HCT116 (cell line): Measurements from ENCODE around the gene WNT2B. TPM values are rescaled to one million over a fixed set of nuclear protein-coding genes. Genes with fewer than 3 reads are reported as not detected.

ENCODE experiments used
- ATAC-seq: fragments of 200-7000 bp; cut with Tn5 transposase; 2 replicates; pipeline ENCODE4 v1.9.1; 2020; ENCODE audit warnings: mild to moderate bottlenecking, moderate library complexity
- BruUV-seq: library from RNA; stranded (reverse); fragments of 400-500 nt; replicated peaks from 2 replicates; lab custom pipeline; 2021; lab: Mats Ljungman, UMichigan
- CTCF ChIA-PET: fragments of 300-600 bp; sonication (Branson Sonifier 250); formaldehyde crosslinking; loops from one replicate; lab custom pipeline; 2021; ENCODE audit warnings: antibody characterized with exemption; lab: Charles Lee
- POLR2A ChIA-PET: fragments of 300-600, 350-600 bp; sonication (Branson Sonifier 250); formaldehyde crosslinking; loops from one replicate; lab custom pipeline; 2021; ENCODE audit warnings: antibody characterized with exemption; lab: Charles Lee
- RAD21 ChIA-PET, 2 experiments: fragments of 300-600 bp; sonication (Branson Sonifier 250); formaldehyde crosslinking; loops; one replicate each; lab custom pipeline; 2023; ENCODE audit warnings: low total read pairs in 2 of 2; ENCODE audit not compliant: uncharacterized antibody in 2 of 2, unreplicated experiment in 2 of 2, low non-redundant PET in 1 of 2; lab: Charles Lee
- DNase-seq: peaks from one replicate; pipeline ENCODE4 v3.0.0-alpha.2; 2010; ENCODE audit warnings: low read depth, low spot score
- H2AFZ ChIP-seq: fragments of 200-600 bp; shearing (Covaris generic), sonication (generic); 2 replicates; pipeline ENCODE4 v1.6.1; 2017; ENCODE audit warnings: low read depth, mixed run types, mixed read lengths, antibody characterized with exemption, low read length; ENCODE audit not compliant: poor library complexity, severe bottlenecking
- H3K27ac ChIP-seq: 2 replicates; pipeline ENCODE4 v1.5.1; 2012; ENCODE audit warnings: low read depth, low read length
- H3K27me3 ChIP-seq: fragments of 200-600 bp; sonication (generic); 2 replicates; pipeline ENCODE4 v1.6.1; 2016; ENCODE audit warnings: mixed run types, low read length, mixed read lengths; ENCODE audit not compliant: insufficient read depth
- H3K36me3 ChIP-seq, 2 experiments: fragments of 200-500 bp in 1 of 2; fragments of 200-600 bp in 1 of 2; sonication (Bioruptor generic) in 1 of 2; sonication (generic) in 1 of 2; 2 replicates each; pipeline versions ENCODE4 v1.5.1 to v1.6.1; 2014 to 2016; ENCODE audit warnings: low read length in 2 of 2, inconsistent platforms in 1 of 2, mixed read lengths in 1 of 2, mixed run types in 1 of 2; ENCODE audit not compliant: insufficient read depth in 2 of 2, control insufficient read depth in 1 of 2
- H3K4me1 ChIP-seq, 2 experiments: fragments of 200-600 bp in 1 of 2; sonication (generic) in 1 of 2; 2 replicates each; pipeline versions ENCODE4 v1.5.1 to v1.6.1; 2012 to 2017; ENCODE audit warnings: low read length in 2 of 2, inconsistent platforms in 1 of 2, mild to moderate bottlenecking in 1 of 2, mixed read lengths in 1 of 2, mixed run types in 1 of 2, moderate library complexity in 1 of 2; ENCODE audit not compliant: insufficient read depth in 2 of 2, control insufficient read depth in 1 of 2
- H3K4me2 ChIP-seq: fragments of 200-600 bp; sonication (generic); 2 replicates; pipeline ENCODE4 v1.6.1; 2017; ENCODE audit warnings: mixed run types, low read length, mixed read lengths
- H3K4me3 ChIP-seq, 2 experiments: fragments of 200-600 bp in 1 of 2; sonication (generic) in 1 of 2; replicated peaks in 1 of 2; 2 replicates each; pipeline ENCODE4 v1.5.1; 2011 to 2016; ENCODE audit warnings: low read length in 2 of 2, control low read depth in 1 of 2, low read depth in 1 of 2, mild to moderate bottlenecking in 1 of 2, mixed read lengths in 1 of 2, mixed run types in 1 of 2
- H3K79me2 ChIP-seq: fragments of 200-600 bp; sonication (generic); 2 replicates; pipeline ENCODE4 v1.6.1; 2017; ENCODE audit warnings: mild to moderate bottlenecking, mixed run types, low read length, moderate library complexity, mixed read lengths; ENCODE audit not compliant: insufficient read depth
- H3K9ac ChIP-seq: fragments of 200-600 bp; sonication (generic); 2 replicates; pipeline ENCODE4 v1.6.1; 2016; ENCODE audit warnings: low read length, mixed read lengths
- H3K9me2 ChIP-seq: fragments of 200-600 bp; sonication (generic), shearing (Covaris generic); 2 replicates; pipeline ENCODE4 v1.6.1; 2017; ENCODE audit warnings: mixed run types, mild to moderate bottlenecking, moderate library complexity; ENCODE audit not compliant: insufficient read depth
- H3K9me3 ChIP-seq, 2 experiments: fragments of 200-500 bp in 1 of 2; fragments of 200-600 bp in 1 of 2; sonication (Bioruptor generic) in 1 of 2; sonication (generic) in 1 of 2; 2 replicates each; pipeline ENCODE4 v1.6.1; 2014 to 2017; ENCODE audit warnings: low read length in 2 of 2, mixed read lengths in 2 of 2, inconsistent platforms in 1 of 2, low read depth in 1 of 2, mild to moderate bottlenecking in 1 of 2, mixed run types in 1 of 2, moderate library complexity in 1 of 2; ENCODE audit not compliant: control insufficient read depth in 1 of 2, insufficient read depth in 1 of 2
- H4K20me1 ChIP-seq: fragments of 200-600 bp; sonication (generic), shearing (Covaris generic); 2 replicates; pipeline ENCODE4 v1.6.1; 2017; ENCODE audit warnings: mixed run types, mild to moderate bottlenecking, moderate library complexity; ENCODE audit not compliant: insufficient read depth
- ATF3 ChIP-seq: IDR thresholded peaks from 2 replicates; pipeline ENCODE4 v1.6.1; 2012
- ELF1 ChIP-seq: IDR thresholded peaks from 2 replicates; pipeline ENCODE4 v1.6.1; 2012; ENCODE audit warnings: low read depth, borderline replicate concordance
- FOSL1 ChIP-seq: IDR thresholded peaks from 2 replicates; pipeline ENCODE4 v1.6.1; 2012; ENCODE audit warnings: low read depth
- SIN3A ChIP-seq: IDR thresholded peaks from 2 replicates; pipeline ENCODE4 v1.6.1; 2012; ENCODE audit warnings: low read depth
- SP1 ChIP-seq: IDR thresholded peaks from 2 replicates; pipeline ENCODE4 v1.6.1; 2012; ENCODE audit warnings: low read depth
- ZBTB33 ChIP-seq: IDR thresholded peaks from 2 replicates; pipeline ENCODE4 v1.6.1; 2011; ENCODE audit warnings: mild to moderate bottlenecking, low read length, moderate library complexity; ENCODE audit not compliant: insufficient replicate concordance; ENCODE audit errors: extremely low read depth
- ZNF274 ChIP-seq: fragments of 200-500 bp; sonication (Bioruptor generic); IDR thresholded peaks from 2 replicates; pipeline ENCODE4 v1.6.1; 2014; ENCODE audit warnings: mild to moderate bottlenecking, low read depth, low read length, inconsistent platforms
- intact Hi-C: fragments of 100-400 bp; cut with micrococcal nuclease; formaldehyde crosslinking; loops from 2 replicates; pipeline ENCODE4 v1.10.0; 2022
- total RNA-seq: library from RNA; stranded (reverse); gene quantifications from one replicate; pipeline ENCODE4 v1.2.1, GENCODE V29; 2021; ENCODE audit not compliant: unreplicated experiment
- TF ChIP-seq, protein P1 (sequence below), 3 experiments: fragments of 200-600 bp in 1 of 3; sonication (generic) in 1 of 3; IDR thresholded peaks in 2 of 3; conservative IDR thresholded peaks in 1 of 3; 2 replicates each; pipeline ENCODE4 v1.5.1; 2012 to 2017; ENCODE audit warnings: low read depth in 2 of 3, low read length in 2 of 3, antibody characterized with exemption in 1 of 3, borderline replicate concordance in 1 of 3, control low read depth in 1 of 3, mild to moderate bottlenecking in 1 of 3, mixed read lengths in 1 of 3, mixed run types in 1 of 3, moderate library complexity in 1 of 3; ENCODE audit not compliant: insufficient read depth in 1 of 3
- TF ChIP-seq, protein P2 (sequence below): IDR thresholded peaks from 2 replicates; pipeline ENCODE4 v1.6.1; 2012

WNT2B gene
- total RNA-seq, 1 experiment from 2014 or later, result 1.5 TPM

DNA sequence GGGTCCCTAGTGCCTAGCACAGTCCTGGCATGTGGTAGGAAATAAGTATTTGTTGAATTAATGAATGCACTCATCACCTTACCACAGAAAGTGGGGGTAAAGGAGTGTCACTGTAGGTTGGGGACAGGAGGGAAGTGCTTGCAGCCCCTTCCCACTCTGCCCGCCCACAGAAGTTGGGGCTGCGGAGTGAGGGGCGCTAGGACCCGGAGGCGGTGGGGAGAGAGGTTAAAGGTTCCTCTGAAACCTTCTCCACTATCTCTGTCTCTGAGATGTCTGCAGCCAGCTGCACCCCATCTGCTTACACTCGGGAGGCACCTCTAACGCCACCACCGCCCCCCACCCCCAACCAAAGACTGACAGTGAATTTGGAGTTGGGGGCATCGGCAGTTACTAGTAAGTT lies 1.4 kb upstream of the WNT2B start:
- no peak for TF ChIP-seq ZNF274
- TF ChIP-seq FOSL1, result no peak
- TF ChIP-seq SP1, result no peak
- no peak for TF ChIP-seq ELF1
- TF ChIP-seq, protein P1, sequence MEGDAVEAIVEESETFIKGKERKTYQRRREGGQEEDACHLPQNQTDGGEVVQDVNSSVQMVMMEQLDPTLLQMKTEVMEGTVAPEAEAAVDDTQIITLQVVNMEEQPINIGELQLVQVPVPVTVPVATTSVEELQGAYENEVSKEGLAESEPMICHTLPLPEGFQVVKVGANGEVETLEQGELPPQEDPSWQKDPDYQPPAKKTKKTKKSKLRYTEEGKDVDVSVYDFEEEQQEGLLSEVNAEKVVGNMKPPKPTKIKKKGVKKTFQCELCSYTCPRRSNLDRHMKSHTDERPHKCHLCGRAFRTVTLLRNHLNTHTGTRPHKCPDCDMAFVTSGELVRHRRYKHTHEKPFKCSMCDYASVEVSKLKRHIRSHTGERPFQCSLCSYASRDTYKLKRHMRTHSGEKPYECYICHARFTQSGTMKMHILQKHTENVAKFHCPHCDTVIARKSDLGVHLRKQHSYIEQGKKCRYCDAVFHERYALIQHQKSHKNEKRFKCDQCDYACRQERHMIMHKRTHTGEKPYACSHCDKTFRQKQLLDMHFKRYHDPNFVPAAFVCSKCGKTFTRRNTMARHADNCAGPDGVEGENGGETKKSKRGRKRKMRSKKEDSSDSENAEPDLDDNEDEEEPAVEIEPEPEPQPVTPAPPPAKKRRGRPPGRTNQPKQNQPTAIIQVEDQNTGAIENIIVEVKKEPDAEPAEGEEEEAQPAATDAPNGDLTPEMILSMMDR (IDR thresholded peaks at IDR 0.05 in 2 of 3, conservative IDR thresholded peaks at IDR 0.05 in 1 of 3; ENCODE audit: borderline replicate concordance in 1 of 3, insufficient read depth in 1 of 3, low read depth in 2 of 3, low read length in 2 of 3), result no peak
- no peak for TF ChIP-seq ZBTB33
- TF ChIP-seq, protein P2, sequence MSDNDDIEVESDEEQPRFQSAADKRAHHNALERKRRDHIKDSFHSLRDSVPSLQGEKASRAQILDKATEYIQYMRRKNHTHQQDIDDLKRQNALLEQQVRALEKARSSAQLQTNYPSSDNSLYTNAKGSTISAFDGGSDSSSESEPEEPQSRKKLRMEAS, result no peak
- no peak for TF ChIP-seq SIN3A
- TF ChIP-seq ATF3, result no peak
- TF ChIP-seq, all 23 proteins: peak for 0
- Histone ChIP-seq H4K20me1 (no peaks in the 10 kb centered on the region), H2AFZ (no peak overlapping the region), H3K79me2 (no peaks in the 10 kb centered on the region), H3K9me3 (no peaks in the 10 kb centered on the region), H3K27me3 (no peaks in the 10 kb centered on the region), H3K36me3 (no peaks in the 10 kb centered on the region), H3K4me1 (peaks cover 9 to 17% of the 10 kb centered on the region in 2 experiments; a peak in 3 of 4 replicates), H3K27ac (no peak overlapping the region), H3K4me3 (peak overlapping the region in 1 of 2 experiments; percentile 63; a peak in 2 of 4 replicates), H3K4me2 (peak overlapping the region; percentile 100), H3K9ac (no peak overlapping the region), H3K9me2 (no peaks in the 10 kb centered on the region)
- POLR2A ChIA-PET, result no interaction called here
- RAD21 ChIA-PET, result no interaction called here
- ATAC-seq (no peak), DNase-seq (no peak)
- intact Hi-C loops, result loop anchor here (10.0 kb wide), 1 partner anchor 107 kb away; the partner anchor contains the start of genes CAPZA1 and ST7L
- BruUV-seq, result no TSS peak
- CTCF ChIA-PET, result no interaction called here
